Stomach (tissue), 4 donors: Measurements from ENCODE around the gene IRF3.

Source experiments
- EP300 ChIP-seq: sonication (generic); formaldehyde crosslinking; IDR thresholded peaks from one replicate; pipeline ENCODE4 v1.6.1; 2017; ENCODE audit warnings: antibody characterized with exemption
- POLR2AphosphoS5 ChIP-seq, 3 donors: sonication (generic); formaldehyde crosslinking; IDR thresholded peaks; one replicate each; pipeline ENCODE4 v1.6.1; 2016; ENCODE audit warnings: antibody characterized with exemption in 3 of 3
- TF ChIP-seq, protein P1 (sequence below), 7 experiments: fragments of 450-650 bp in 4 of 7; fragments of 200-600 bp in 3 of 7; sonication (generic) in 3 of 7; IDR thresholded peaks; one replicate each; pipeline ENCODE4 v1.5.1; 2016 to 2019; ENCODE audit warnings: antibody characterized with exemption in 7 of 7, control low read depth in 2 of 7, mild to moderate bottlenecking in 1 of 7

DNA sequence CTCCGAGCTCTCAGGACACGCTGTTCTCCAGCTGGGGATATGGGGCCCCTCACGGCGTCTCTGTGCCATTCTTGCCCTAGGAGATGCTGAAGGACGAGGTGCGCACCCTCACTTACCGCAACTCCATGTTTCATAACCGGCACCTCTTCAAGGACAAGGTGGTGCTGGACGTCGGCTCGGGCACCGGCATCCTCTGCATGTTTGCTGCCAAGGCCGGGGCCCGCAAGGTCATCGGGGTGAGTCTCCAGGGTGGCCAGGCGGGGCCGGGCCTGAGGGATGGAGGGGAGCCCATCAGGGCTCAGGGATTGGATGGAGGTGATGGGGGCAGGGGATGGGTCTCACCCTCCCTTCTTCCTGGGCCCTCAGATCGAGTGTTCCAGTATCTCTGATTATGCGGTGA, 16.2 kb upstream of the IRF3 start:
- TF ChIP-seq, protein P1, sequence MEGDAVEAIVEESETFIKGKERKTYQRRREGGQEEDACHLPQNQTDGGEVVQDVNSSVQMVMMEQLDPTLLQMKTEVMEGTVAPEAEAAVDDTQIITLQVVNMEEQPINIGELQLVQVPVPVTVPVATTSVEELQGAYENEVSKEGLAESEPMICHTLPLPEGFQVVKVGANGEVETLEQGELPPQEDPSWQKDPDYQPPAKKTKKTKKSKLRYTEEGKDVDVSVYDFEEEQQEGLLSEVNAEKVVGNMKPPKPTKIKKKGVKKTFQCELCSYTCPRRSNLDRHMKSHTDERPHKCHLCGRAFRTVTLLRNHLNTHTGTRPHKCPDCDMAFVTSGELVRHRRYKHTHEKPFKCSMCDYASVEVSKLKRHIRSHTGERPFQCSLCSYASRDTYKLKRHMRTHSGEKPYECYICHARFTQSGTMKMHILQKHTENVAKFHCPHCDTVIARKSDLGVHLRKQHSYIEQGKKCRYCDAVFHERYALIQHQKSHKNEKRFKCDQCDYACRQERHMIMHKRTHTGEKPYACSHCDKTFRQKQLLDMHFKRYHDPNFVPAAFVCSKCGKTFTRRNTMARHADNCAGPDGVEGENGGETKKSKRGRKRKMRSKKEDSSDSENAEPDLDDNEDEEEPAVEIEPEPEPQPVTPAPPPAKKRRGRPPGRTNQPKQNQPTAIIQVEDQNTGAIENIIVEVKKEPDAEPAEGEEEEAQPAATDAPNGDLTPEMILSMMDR (IDR thresholded peaks at IDR 0.05): no peak
- no peak for TF ChIP-seq POLR2AphosphoS5 (IDR thresholded peaks at IDR 0.05)
- no peak for TF ChIP-seq EP300
